Activated B cell treated with CpG ODN at 0.5 μM for 24 hours (primary cell): ENCODE data around the gene FBXL7. TPM values are rescaled to one million over a fixed set of nuclear protein-coding genes. Genes with fewer than 3 reads are reported as not detected.

ENCODE experiments used
- ATAC-seq: fragments of 200-7000 bp; cut with Tn5 transposase; one replicate; pipeline ENCODE4 v1.10.0; 2021; ENCODE audit warnings: low read depth, mild to moderate bottlenecking, moderate library complexity
- CTCF ChIA-PET: fragments of 350-600 bp; sonication (Branson Sonifier 250); formaldehyde crosslinking; loops from one replicate; lab custom pipeline; 2021; ENCODE audit warnings: antibody characterized with exemption; lab: Charles Lee
- POLR2A ChIA-PET: fragments of 350-600 bp; sonication (Branson Sonifier 250); formaldehyde crosslinking; loops from one replicate; lab custom pipeline; 2021; ENCODE audit warnings: antibody characterized with exemption; lab: Charles Lee
- DNase-seq: peaks from one replicate; pipeline ENCODE4 v3.0.0; 2022
- H3K27ac Mint-ChIP-seq: one replicate; pipeline ENCODE4 v1.8.0; 2020; ENCODE audit warnings: mixed read lengths
- H3K27me3 Mint-ChIP-seq: one replicate; pipeline ENCODE4 v1.8.0; 2021; ENCODE audit warnings: mixed read lengths
- H3K36me3 Mint-ChIP-seq: one replicate; pipeline ENCODE4 v1.8.0; 2021; ENCODE audit warnings: low read depth, mixed read lengths
- H3K4me1 Mint-ChIP-seq: one replicate; pipeline ENCODE4 v1.8.0; 2021; ENCODE audit warnings: mixed read lengths
- H3K4me3 Mint-ChIP-seq: one replicate; pipeline ENCODE4 v1.8.0; 2020; ENCODE audit warnings: mild to moderate bottlenecking, mixed read lengths
- H3K9me3 Mint-ChIP-seq: one replicate; pipeline ENCODE4 v1.8.0; 2020; ENCODE audit warnings: mixed read lengths
- intact Hi-C: fragments of 100-400 bp; cut with micrococcal nuclease; formaldehyde crosslinking; loops from one replicate; pipeline ENCODE4 v1.15.1; 2024
- total RNA-seq: library from RNA; stranded (reverse); gene quantifications from 2 replicates; pipeline ENCODE4 v1.2.3, GENCODE V29; 2022
- TF ChIP-seq, protein P1 (sequence below): fragments of 200-600 bp; IDR thresholded peaks from one replicate; pipeline ENCODE4 v1.8.0; 2022; ENCODE audit warnings: antibody characterized with exemption, mild to moderate bottlenecking

The FBXL7 gene
- not detected in 2 replicates for total RNA-seq

DNA sequence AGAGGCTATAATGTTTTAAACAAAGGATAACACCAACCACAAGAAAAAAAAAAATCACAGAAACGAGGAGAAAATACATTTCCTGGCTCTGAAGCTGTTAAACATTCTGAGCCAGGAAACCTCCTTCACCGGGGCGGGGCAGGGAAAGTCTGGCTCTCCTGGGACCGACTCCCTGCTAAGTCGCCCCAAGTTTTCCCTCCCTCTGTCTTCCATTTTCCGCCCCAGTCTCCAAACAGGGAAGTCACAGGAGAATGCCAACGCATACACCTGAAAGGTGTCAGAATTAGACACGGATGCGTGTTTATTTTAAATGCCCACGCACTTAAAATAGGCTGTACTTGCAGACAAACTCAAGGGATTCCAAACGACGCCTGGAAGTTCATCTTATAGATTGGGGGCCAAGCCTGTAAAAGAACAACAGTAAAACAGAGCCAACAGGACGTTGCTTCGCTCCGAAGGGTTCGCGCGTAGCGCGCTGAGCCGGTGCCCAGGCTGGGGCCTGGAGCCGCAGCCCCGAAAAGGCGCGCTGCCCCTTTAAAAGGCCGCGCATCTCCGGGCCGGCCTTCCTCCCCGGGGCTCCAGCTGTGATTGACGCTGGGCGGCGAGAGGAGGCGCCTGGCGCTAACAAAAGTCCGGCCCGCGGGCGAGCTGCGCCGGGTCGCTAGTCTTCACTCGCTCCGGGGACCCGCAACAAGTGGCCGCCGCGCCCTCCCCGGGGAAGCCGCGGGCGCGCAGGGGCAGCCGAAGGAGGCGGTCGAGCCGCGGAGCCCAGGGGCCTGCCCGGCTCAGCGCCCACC, at the start of gene FBXL7:
Gene FBXL7, plus strand, starts transcription at position 653 of the 797 bp plus-strand sequence.
- H3K27ac Mint-ChIP-seq: no peak within 1 kb of the TSS
- intact Hi-C loops: no loop called here
- no peaks in the 10 kb centered on the region for H3K9me3 Mint-ChIP-seq
- DNase-seq (no peak), ATAC-seq (no peak)
- no peak within 1 kb of the TSS for H3K4me3 Mint-ChIP-seq
- no peaks in the 10 kb centered on the region for H3K36me3 Mint-ChIP-seq
- TF ChIP-seq, protein P1, sequence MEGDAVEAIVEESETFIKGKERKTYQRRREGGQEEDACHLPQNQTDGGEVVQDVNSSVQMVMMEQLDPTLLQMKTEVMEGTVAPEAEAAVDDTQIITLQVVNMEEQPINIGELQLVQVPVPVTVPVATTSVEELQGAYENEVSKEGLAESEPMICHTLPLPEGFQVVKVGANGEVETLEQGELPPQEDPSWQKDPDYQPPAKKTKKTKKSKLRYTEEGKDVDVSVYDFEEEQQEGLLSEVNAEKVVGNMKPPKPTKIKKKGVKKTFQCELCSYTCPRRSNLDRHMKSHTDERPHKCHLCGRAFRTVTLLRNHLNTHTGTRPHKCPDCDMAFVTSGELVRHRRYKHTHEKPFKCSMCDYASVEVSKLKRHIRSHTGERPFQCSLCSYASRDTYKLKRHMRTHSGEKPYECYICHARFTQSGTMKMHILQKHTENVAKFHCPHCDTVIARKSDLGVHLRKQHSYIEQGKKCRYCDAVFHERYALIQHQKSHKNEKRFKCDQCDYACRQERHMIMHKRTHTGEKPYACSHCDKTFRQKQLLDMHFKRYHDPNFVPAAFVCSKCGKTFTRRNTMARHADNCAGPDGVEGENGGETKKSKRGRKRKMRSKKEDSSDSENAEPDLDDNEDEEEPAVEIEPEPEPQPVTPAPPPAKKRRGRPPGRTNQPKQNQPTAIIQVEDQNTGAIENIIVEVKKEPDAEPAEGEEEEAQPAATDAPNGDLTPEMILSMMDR: no peak
- ChIA-PET CTCF (no interaction called here), POLR2A (no interaction called here)
- H3K4me1 Mint-ChIP-seq: no peaks in the 10 kb centered on the region
- H3K27me3 Mint-ChIP-seq: peaks cover 37% of the 10 kb centered on the region

DNA sequence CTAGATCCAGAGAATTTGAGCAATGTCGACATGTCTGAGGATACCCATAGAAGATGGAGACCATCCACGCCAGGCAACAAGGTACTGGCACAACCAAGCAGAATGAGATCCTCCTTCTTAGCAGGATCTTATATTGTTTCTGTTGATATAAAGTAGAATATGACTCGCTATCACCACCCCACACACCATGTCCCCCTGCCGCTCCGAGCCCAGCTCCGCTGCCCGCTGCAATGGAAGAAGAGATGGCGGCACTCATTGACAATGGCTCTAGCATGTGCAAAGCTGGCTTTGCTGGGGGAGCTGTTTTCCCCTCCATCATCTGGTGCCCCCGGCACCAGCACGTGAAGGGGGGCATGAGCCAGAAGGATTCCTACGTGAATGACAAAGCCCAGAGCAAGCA, 49.5 kb upstream of the FBXL7 start:
- DNase-seq: no peak
- intact Hi-C loops: no loop called here
- Mint-ChIP-seq H3K4me1 (no peaks in the 10 kb centered on the region), H3K27ac (no peak overlapping the region), H3K27me3 (no peaks in the 10 kb centered on the region), H3K36me3 (no peaks in the 10 kb centered on the region), H3K4me3 (no peak overlapping the region), H3K9me3 (peaks cover 5% of the 10 kb centered on the region)
- CTCF ChIA-PET: no interaction called here
- TF ChIP-seq, protein P1: no peak
- POLR2A ChIA-PET: no interaction called here
- ATAC-seq: no peak

DNA sequence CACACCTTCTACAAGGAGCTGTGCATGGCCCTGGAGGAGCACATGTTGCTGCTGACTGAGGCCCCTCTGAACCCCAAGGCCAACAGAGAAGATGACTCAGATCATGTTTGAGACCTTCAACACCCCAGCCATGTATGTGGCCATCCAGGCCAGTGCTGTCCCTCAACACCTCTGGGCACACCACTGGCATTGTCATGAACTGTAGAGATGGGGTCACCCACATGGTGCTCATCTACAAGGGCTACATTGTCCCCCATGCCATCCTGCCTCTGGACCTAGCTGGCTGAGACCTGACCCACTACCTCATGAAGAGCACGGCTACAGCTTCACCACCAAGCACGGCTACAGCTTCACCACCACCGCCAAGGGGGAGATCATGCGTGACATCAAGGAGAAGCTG, 49.0 kb upstream of the FBXL7 start:
- ATAC-seq: no peak
- Mint-ChIP-seq H3K27ac (no peak overlapping the region), H3K4me3 (no peak overlapping the region), H3K36me3 (no peaks in the 10 kb centered on the region), H3K27me3 (no peaks in the 10 kb centered on the region), H3K4me1 (no peaks in the 10 kb centered on the region), H3K9me3 (peaks cover 6% of the 10 kb centered on the region)
- TF ChIP-seq, protein P1: no peak
- ChIA-PET POLR2A (no interaction called here), CTCF (no interaction called here)
- DNase-seq: no peak
- intact Hi-C loops: no loop called here

DNA sequence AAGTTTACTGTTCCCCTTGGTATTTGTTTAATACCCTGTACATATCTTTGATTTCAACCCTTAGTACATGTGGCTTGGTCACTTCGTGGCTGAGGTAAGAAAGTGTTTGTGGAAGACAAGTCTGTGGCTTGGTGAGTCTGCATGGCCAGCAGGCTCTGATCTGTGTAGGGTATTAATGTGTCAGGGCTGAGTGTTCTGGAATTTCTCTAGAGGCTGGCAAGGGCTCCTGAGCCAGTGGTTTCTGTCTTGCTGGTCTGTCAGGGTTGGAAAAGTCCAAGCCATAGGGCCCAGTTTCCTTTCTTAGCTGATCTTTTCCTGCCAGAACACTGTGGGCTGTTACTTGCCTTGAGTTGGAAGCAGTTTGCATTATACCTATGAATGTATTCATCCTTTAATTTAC, 48.0 kb upstream of the FBXL7 start:
- no peaks in the 10 kb centered on the region for H3K4me1 Mint-ChIP-seq
- H3K4me3 Mint-ChIP-seq: no peak overlapping the region
- no peaks in the 10 kb centered on the region for H3K36me3 Mint-ChIP-seq
- H3K27ac Mint-ChIP-seq: no peak overlapping the region
- DNase-seq (no peak), ATAC-seq (no peak)
- peaks cover 9% of the 10 kb centered on the region for H3K9me3 Mint-ChIP-seq
- H3K27me3 Mint-ChIP-seq: no peaks in the 10 kb centered on the region
- TF ChIP-seq, protein P1: no peak
- CTCF ChIA-PET: no interaction called here
- intact Hi-C loops: no loop called here
- POLR2A ChIA-PET: no interaction called here

DNA sequence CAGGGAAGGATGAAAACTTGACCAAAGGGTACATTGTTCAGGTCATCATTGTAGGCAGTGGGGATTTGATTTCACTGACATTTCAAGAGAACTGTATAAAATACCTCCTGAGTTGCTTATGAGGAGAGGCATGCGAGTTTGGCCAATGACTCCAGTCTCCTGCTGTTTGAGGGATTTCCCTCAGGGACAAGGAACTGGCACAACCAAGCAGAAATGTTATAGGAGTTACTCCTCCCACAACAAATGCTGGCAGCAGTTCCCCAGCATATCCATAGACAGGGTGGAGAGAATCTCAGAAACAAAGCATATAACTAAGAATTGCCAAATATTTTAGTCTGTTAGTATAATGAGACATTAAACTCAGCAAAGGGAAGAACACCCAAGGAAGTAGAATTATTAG, 47.2 kb upstream of the FBXL7 start:
- ChIA-PET POLR2A (no interaction called here), CTCF (no interaction called here)
- no peak for DNase-seq
- ATAC-seq: no peak
- no peak overlapping the region for H3K27ac Mint-ChIP-seq
- no peaks in the 10 kb centered on the region for H3K36me3 Mint-ChIP-seq
- peaks cover 9% of the 10 kb centered on the region for H3K9me3 Mint-ChIP-seq
- intact Hi-C loops: no loop called here
- TF ChIP-seq, protein P1: no peak
- H3K4me1 Mint-ChIP-seq: no peaks in the 10 kb centered on the region
- H3K27me3 Mint-ChIP-seq: no peaks in the 10 kb centered on the region
- H3K4me3 Mint-ChIP-seq: no peak overlapping the region
